ENCODE measurements around the gene OMP. TPM values are rescaled to one million over a fixed set of nuclear protein-coding genes. Genes with fewer than 3 reads are reported as not detected.

OMP gene
- polyA plus RNA-seq, 3 donors, result not detected

- Mint-ChIP-seq H3K27me3 (ENCODE audit: low read depth in 3 of 3) (peaks cover 3 to 8% (median 3%) of the 10 kb centered on the region in 3 donors), H3K9me3 (no peaks in the 10 kb centered on the region), H3K4me1 (peaks cover 11% of the 10 kb centered on the region), H3K36me3 (no peaks in the 10 kb centered on the region), H3K4me3 (no peak overlapping the region), H3K27ac (no peak overlapping the region)
- Histone ChIP-seq H3K4me2 (replicated peaks; ENCODE audit: extremely low read depth, low read length, poor library complexity, severe bottlenecking) (no peak overlapping the region), H3K27me3 (ENCODE audit: control insufficient read depth in 2 of 2, insufficient read depth in 2 of 2, low read length in 2 of 2) (no peaks in the 10 kb centered on the region), H3K4me3 (replicated peaks in 1 of 3; ENCODE audit: low read depth in 2 of 3, low read length in 3 of 3) (no peak overlapping the region), H3K9me3 (replicated peaks in 1 of 2; ENCODE audit: control insufficient read depth in 1 of 2, insufficient read depth in 1 of 2, low read length in 2 of 2) (no peaks in the 10 kb centered on the region), H3K9ac (ENCODE audit: insufficient read depth, low read length, poor library complexity, severe bottlenecking) (no peak overlapping the region), H2AFZ (ENCODE audit: insufficient read depth, low read depth, low read length, poor library complexity, severe bottlenecking) (no peak overlapping the region), H3K27ac (ENCODE audit: low read depth in 1 of 2, low read length in 2 of 2) (no peak overlapping the region), H4K20me1 (ENCODE audit: insufficient read depth, low read length) (no peaks in the 10 kb centered on the region), H3K4me1 (ENCODE audit: control insufficient read depth in 1 of 2, insufficient read depth in 2 of 2, low read length in 2 of 2) (no peaks in the 10 kb centered on the region), H3K79me2 (ENCODE audit: insufficient read depth, low read length) (no peaks in the 10 kb centered on the region), H3K36me3 (replicated peaks in 1 of 2; ENCODE audit: control insufficient read depth in 1 of 2, insufficient read depth in 2 of 2, low read length in 2 of 2) (no peaks in the 10 kb centered on the region)
- DNase-seq, result no peak
- intact Hi-C loops (cut with micrococcal nuclease), result no loop called here
- TF ChIP-seq CTCF (IDR thresholded peaks at IDR 0.05), result no peak
- 63% methylated on average over 3 of the region's 11 CpGs for WGBS (ENCODE audit: insufficient coverage)
Measured at GRCh38 chr11:77109236-77110019, 6.8 kb downstream of the OMP start.

- Histone ChIP-seq H3K79me2 (ENCODE audit: insufficient read depth, low read length) (no peaks in the 10 kb centered on the region), H4K20me1 (ENCODE audit: insufficient read depth, low read length) (no peaks in the 10 kb centered on the region), H3K27ac (ENCODE audit: low read depth in 1 of 2, low read length in 2 of 2) (no peak overlapping the region), H3K4me3 (replicated peaks in 1 of 3; ENCODE audit: low read depth in 2 of 3, low read length in 3 of 3) (no peak overlapping the region), H3K9me3 (replicated peaks in 1 of 2; ENCODE audit: control insufficient read depth in 1 of 2, insufficient read depth in 1 of 2, low read length in 2 of 2) (no peaks in the 10 kb centered on the region), H2AFZ (ENCODE audit: insufficient read depth, low read depth, low read length, poor library complexity, severe bottlenecking) (no peak overlapping the region), H3K27me3 (ENCODE audit: control insufficient read depth in 2 of 2, insufficient read depth in 2 of 2, low read length in 2 of 2) (no peaks in the 10 kb centered on the region), H3K4me2 (replicated peaks; ENCODE audit: extremely low read depth, low read length, poor library complexity, severe bottlenecking) (no peak overlapping the region), H3K4me1 (ENCODE audit: control insufficient read depth in 1 of 2, insufficient read depth in 2 of 2, low read length in 2 of 2) (no peaks in the 10 kb centered on the region), H3K36me3 (replicated peaks in 1 of 2; ENCODE audit: control insufficient read depth in 1 of 2, insufficient read depth in 2 of 2, low read length in 2 of 2) (no peaks in the 10 kb centered on the region), H3K9ac (ENCODE audit: insufficient read depth, low read length, poor library complexity, severe bottlenecking) (no peak overlapping the region)
- Mint-ChIP-seq H3K27ac (no peak overlapping the region), H3K9me3 (peaks cover 0 to 3% (median 0%) of the 10 kb centered on the region in 7 donors), H3K36me3 (no peaks in the 10 kb centered on the region), H3K27me3 (ENCODE audit: low read depth in 3 of 3) (peaks cover 1 to 8% (median 3%) of the 10 kb centered on the region in 3 donors), H3K4me1 (peaks cover 11% of the 10 kb centered on the region), H3K4me3 (no peak overlapping the region)
- no peak for DNase-seq
- intact Hi-C loops (cut with micrococcal nuclease), result no loop called here
- 100% methylated on average over 3 of the region's 6 CpGs for WGBS (ENCODE audit: insufficient coverage)
- TF ChIP-seq CTCF (IDR thresholded peaks at IDR 0.05), result no peak
Measured at GRCh38 chr11:77110836-77111235, 8.2 kb downstream of the OMP start.
